HG02759 (cell line): Measurements from ENCODE around the gene CNTN4.
A peak's percentile ranks its signal among the peaks of the same experiment; 100 is the strongest.
"Not testable (repeated sequence)": the region's sequence is repeated elsewhere in the genome, so short reads cannot be mapped to it uniquely, and the experiment has no call there.

ENCODE experiments used
- ATAC-seq: cut with Tn5 transposase; IDR thresholded peaks from one replicate; pipeline ENCODE4 v1.9.1; 2021; ENCODE audit warnings: mild to moderate bottlenecking, moderate library complexity; ENCODE audit not compliant: unreplicated experiment

CNTN4 gene

GRCh38 chr3:2771193-2771592, 672.5 kb downstream of the CNTN4 start:
- ATAC-seq: peak; percentile 74

GRCh38 chr3:2771741-2772140, 673.1 kb downstream of the CNTN4 start:
- no peak for ATAC-seq

- no peak for ATAC-seq
Observed at GRCh38 chr3:2772803-2773202, 674.1 kb downstream of the CNTN4 start.

- ATAC-seq: no peak
Observed at GRCh38 chr3:2774481-2775249, 676.0 kb downstream of the CNTN4 start.

GRCh38 chr3:2783261-2783660, 684.6 kb downstream of the CNTN4 start:
- ATAC-seq: no peak

GRCh38 chr3:2784627-2785026, 686.0 kb downstream of the CNTN4 start:
- no peak for ATAC-seq

GRCh38 chr3:2790266-2790815, 691.7 kb downstream of the CNTN4 start:
- ATAC-seq: no peak

GRCh38 chr3:2792432-2792831, 693.8 kb downstream of the CNTN4 start:
- no peak for ATAC-seq

- ATAC-seq: no peak
Observed at GRCh38 chr3:2793987-2794386, 695.3 kb downstream of the CNTN4 start.

- ATAC-seq: no peak
Observed at GRCh38 chr3:2802429-2802828, 703.8 kb downstream of the CNTN4 start.

GRCh38 chr3:2807514-2807913, 708.8 kb downstream of the CNTN4 start:
- ATAC-seq: no peak

GRCh38 chr3:2810723-2811122, 712.1 kb downstream of the CNTN4 start:
- no peak for ATAC-seq

- ATAC-seq: no peak
Observed at GRCh38 chr3:2819571-2819970, 720.9 kb downstream of the CNTN4 start.

GRCh38 chr3:2820982-2821381, 722.3 kb downstream of the CNTN4 start:
- ATAC-seq: not testable (repeated sequence)

GRCh38 chr3:2822611-2823010, 723.9 kb downstream of the CNTN4 start:
- no peak for ATAC-seq

GRCh38 chr3:2823031-2823430, 724.4 kb downstream of the CNTN4 start:
- no peak for ATAC-seq

GRCh38 chr3:2823437-2824211, 725.0 kb downstream of the CNTN4 start:
- no peak for ATAC-seq

GRCh38 chr3:2826036-2826435, 727.4 kb downstream of the CNTN4 start:
- no peak for ATAC-seq

- ATAC-seq: no peak
Observed at GRCh38 chr3:2826453-2826852, 727.8 kb downstream of the CNTN4 start.

- ATAC-seq: no peak
Observed at GRCh38 chr3:2837239-2837638, 738.6 kb downstream of the CNTN4 start.

GRCh38 chr3:2837910-2838309, 739.2 kb downstream of the CNTN4 start:
- no peak for ATAC-seq

GRCh38 chr3:2838546-2839157, 740.0 kb downstream of the CNTN4 start:
- ATAC-seq: no peak
